ENCODE data around the gene ADGRV1.
A peak's percentile ranks its signal among the peaks of the same experiment; 100 is the strongest.
"Not testable (repeated sequence)": the region's sequence is repeated elsewhere in the genome, so short reads cannot be mapped to it uniquely, and the experiment has no call there.

The ADGRV1 gene

DNA sequence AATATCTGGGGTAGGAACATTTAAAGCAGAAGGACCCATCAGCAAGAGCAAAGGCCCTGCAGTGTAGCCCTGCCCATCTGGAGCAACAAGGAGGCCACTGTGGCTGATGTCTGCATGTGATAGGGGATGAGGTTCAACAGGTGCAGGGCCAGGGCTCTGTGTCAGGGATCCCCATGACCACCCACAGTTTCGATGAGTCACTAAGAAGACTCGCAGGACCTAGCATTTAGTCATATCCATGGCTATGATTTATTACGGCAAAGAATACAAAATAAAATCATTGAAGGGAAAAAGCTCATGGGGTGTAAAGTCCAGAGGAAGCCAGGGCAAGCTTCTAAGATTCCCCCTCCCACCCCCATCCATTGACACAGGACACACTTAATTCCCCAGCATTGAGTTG lies 188.6 kb downstream of the ADGRV1 start:
- no peaks in the 10 kb centered on the region for H3K4me1 ChIP-seq
- H3K27me3 ChIP-seq, result no peaks in the 10 kb centered on the region
- no peak overlapping the region for H3K4me2 ChIP-seq
- no peak overlapping the region for H3K4me3 ChIP-seq
- no peaks in the 10 kb centered on the region for H3K9me3 ChIP-seq
- TF ChIP-seq Cebpa-rat (IDR thresholded peaks at IDR 0.05), result no peak
- H3K9ac ChIP-seq, result no peak overlapping the region
- H3K36me3 ChIP-seq, result no peaks in the 10 kb centered on the region
- H4K20me1 ChIP-seq, result no peaks in the 10 kb centered on the region
- no peak overlapping the region for H3K27ac ChIP-seq

- no peaks in the 10 kb centered on the region for H3K4me1 ChIP-seq
- H3K9me3 ChIP-seq, result no peaks in the 10 kb centered on the region
- no peaks in the 10 kb centered on the region for H4K20me1 ChIP-seq
- H3K4me3 ChIP-seq, result no peak overlapping the region
- no peak for TF ChIP-seq Cebpa-rat (IDR thresholded peaks at IDR 0.05)
- H3K9ac ChIP-seq, result no peak overlapping the region
- no peaks in the 10 kb centered on the region for H3K27me3 ChIP-seq
- H3K4me2 ChIP-seq, result no peak overlapping the region
- no peak overlapping the region for H3K27ac ChIP-seq
- H3K36me3 ChIP-seq, result no peaks in the 10 kb centered on the region
Observed at GRCh38 chr5:90747693-90748092, 189.1 kb downstream of the ADGRV1 start.

- H3K9ac ChIP-seq, result no peak overlapping the region
- no peak overlapping the region for H3K27ac ChIP-seq
- no peaks in the 10 kb centered on the region for H4K20me1 ChIP-seq
- no peak overlapping the region for H3K4me3 ChIP-seq
- no peaks in the 10 kb centered on the region for H3K36me3 ChIP-seq
- no peaks in the 10 kb centered on the region for H3K9me3 ChIP-seq
- no peak overlapping the region for H3K4me2 ChIP-seq
- no peaks in the 10 kb centered on the region for H3K27me3 ChIP-seq
- H3K4me1 ChIP-seq, result no peaks in the 10 kb centered on the region
- no peak for TF ChIP-seq Cebpa-rat (IDR thresholded peaks at IDR 0.05)
Observed at GRCh38 chr5:90759119-90759518, 200.5 kb downstream of the ADGRV1 start.

- H3K36me3 ChIP-seq, result no peaks in the 10 kb centered on the region
- no peaks in the 10 kb centered on the region for H3K27me3 ChIP-seq
- no peaks in the 10 kb centered on the region for H3K4me1 ChIP-seq
- no peak overlapping the region for H3K27ac ChIP-seq
- TF ChIP-seq Cebpa-rat (IDR thresholded peaks at IDR 0.05), result no peak
- no peak overlapping the region for H3K9ac ChIP-seq
- peaks cover 7% of the 10 kb centered on the region; the same call in 1 of the 2 replicates for H3K9me3 ChIP-seq
- no peak overlapping the region for H3K4me3 ChIP-seq
- no peak overlapping the region for H3K4me2 ChIP-seq
- no peaks in the 10 kb centered on the region for H4K20me1 ChIP-seq
Observed at GRCh38 chr5:90767710-90768109, 209.1 kb downstream of the ADGRV1 start.

GRCh38 chr5:90770006-90770541 lies 211.5 kb downstream of the ADGRV1 start:
- not testable (repeated sequence) for H3K9ac ChIP-seq, H3K27ac ChIP-seq, H3K4me3 ChIP-seq, H3K36me3 ChIP-seq, H3K4me1 ChIP-seq, H4K20me1 ChIP-seq, H3K9me3 ChIP-seq, H3K4me2 ChIP-seq, H3K27me3 ChIP-seq

- no peaks in the 10 kb centered on the region for H3K27me3 ChIP-seq
- no peak overlapping the region for H3K4me2 ChIP-seq
Observed at GRCh38 chr5:90777959-90778358, 219.4 kb downstream of the ADGRV1 start.

DNA sequence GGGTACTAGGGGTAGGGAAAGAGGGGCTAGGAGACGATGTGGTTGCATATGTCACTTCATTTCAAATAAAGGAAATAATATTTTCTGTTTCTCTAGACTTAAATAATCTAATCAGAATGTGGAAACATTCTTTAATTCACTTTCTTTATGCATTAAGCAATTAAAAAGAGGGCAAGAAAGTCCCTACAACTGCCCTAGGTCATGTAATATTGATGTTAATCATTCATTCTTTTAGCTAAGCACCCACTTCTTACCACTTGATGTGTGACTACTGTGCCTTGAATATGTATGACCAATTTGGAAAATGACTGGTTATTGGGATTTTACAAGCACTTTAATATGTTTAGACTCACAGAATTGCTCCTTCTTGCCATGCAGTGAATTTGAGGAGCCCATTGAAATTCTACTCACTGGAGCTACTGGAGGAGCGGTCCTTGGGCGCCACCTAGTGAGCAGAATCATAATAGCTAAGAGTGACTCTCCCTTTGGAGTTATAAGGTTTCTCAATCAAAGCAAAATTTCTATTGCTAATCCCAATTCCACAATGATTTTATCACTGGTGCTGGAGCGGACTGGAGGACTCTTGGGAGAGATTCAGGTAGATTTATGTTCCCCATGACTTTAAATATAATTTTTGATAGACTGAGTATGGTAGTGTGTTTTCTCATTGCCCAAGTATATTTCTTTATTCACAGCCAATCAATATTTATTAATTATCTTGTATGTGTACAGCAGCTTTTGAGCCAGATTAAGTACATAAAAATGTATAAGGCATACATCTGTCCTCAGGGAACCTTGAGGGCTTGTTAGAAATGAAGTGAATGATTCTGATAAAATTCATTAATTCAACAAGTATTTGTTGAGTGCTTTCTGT lies 225.1 kb downstream of the ADGRV1 start:
- Histone ChIP-seq H3K4me2 (no peak overlapping the region), H3K4me3 (no peak overlapping the region), H3K27me3 (no peaks in the 10 kb centered on the region), H4K20me1 (no peaks in the 10 kb centered on the region), H3K4me1 (peaks cover 8% of the 10 kb centered on the region), H3K36me3 (no peaks in the 10 kb centered on the region), H3K9ac (no peak overlapping the region), H3K27ac (no peak overlapping the region), H3K9me3 (no peaks in the 10 kb centered on the region)
- no peak for TF ChIP-seq Cebpa-rat (IDR thresholded peaks at IDR 0.05)

More at GRCh38 chr5:90777959-90778358, 219.4 kb downstream of the ADGRV1 start:
- H3K4me1 ChIP-seq, result no peaks in the 10 kb centered on the region
- no peaks in the 10 kb centered on the region for H4K20me1 ChIP-seq
- TF ChIP-seq Cebpa-rat (IDR thresholded peaks at IDR 0.05), result no peak
- H3K4me3 ChIP-seq, result no peak overlapping the region
- H3K9ac ChIP-seq, result no peak overlapping the region
- no peak overlapping the region for H3K27ac ChIP-seq
- H3K36me3 ChIP-seq, result no peaks in the 10 kb centered on the region
- no peaks in the 10 kb centered on the region for H3K9me3 ChIP-seq

DNA sequence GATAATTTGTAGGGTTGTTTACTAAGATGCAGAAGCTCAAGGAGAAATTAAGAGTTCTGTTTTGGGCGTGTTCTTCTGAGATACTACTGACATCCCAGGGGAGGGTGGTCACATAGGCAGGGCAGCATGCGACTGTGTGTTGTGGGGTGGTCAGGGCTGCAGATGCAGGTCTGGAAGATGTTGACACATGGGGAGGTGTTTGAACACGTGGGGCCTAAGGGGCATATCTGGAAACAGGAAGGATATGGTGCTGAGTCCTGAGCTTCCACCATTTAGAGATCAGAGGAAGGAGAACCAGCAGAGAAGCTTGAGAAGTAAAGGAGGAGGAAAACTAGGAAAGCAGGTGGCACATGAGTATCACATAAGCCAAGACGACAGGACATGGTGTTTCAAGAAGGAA lies 228.2 kb downstream of the ADGRV1 start:
- Histone ChIP-seq H3K9me3 (no peaks in the 10 kb centered on the region), H3K4me3 (no peak overlapping the region), H4K20me1 (no peaks in the 10 kb centered on the region), H3K27ac (no peak overlapping the region), H3K4me1 (peaks cover 8% of the 10 kb centered on the region), H3K9ac (no peak overlapping the region), H3K27me3 (no peaks in the 10 kb centered on the region), H3K4me2 (peak overlapping the region; percentile 22), H3K36me3 (no peaks in the 10 kb centered on the region)
- no peak for TF ChIP-seq Cebpa-rat (IDR thresholded peaks at IDR 0.05)

- H3K4me3 ChIP-seq, result no peak overlapping the region
- no peaks in the 10 kb centered on the region for H3K4me1 ChIP-seq
- TF ChIP-seq Cebpa-rat (IDR thresholded peaks at IDR 0.05), result no peak
- H3K36me3 ChIP-seq, result no peaks in the 10 kb centered on the region
- peaks cover 12% of the 10 kb centered on the region for H3K9me3 ChIP-seq
- H3K27ac ChIP-seq, result no peak overlapping the region
- H4K20me1 ChIP-seq, result no peaks in the 10 kb centered on the region
- H3K9ac ChIP-seq, result no peak overlapping the region
- H3K4me2 ChIP-seq, result no peak overlapping the region
- no peaks in the 10 kb centered on the region for H3K27me3 ChIP-seq
Observed at GRCh38 chr5:90792725-90793124, 234.1 kb downstream of the ADGRV1 start.

- H3K27me3 ChIP-seq, result no peaks in the 10 kb centered on the region
- no peaks in the 10 kb centered on the region for H3K36me3 ChIP-seq
- no peak overlapping the region for H3K27ac ChIP-seq
- H3K4me3 ChIP-seq, result no peak overlapping the region
- no peak overlapping the region for H3K9ac ChIP-seq
- peaks cover 12% of the 10 kb centered on the region for H3K9me3 ChIP-seq
- TF ChIP-seq Cebpa-rat (IDR thresholded peaks at IDR 0.05), result no peak
- H3K4me1 ChIP-seq, result no peaks in the 10 kb centered on the region
- H4K20me1 ChIP-seq, result no peaks in the 10 kb centered on the region
- H3K4me2 ChIP-seq, result no peak overlapping the region
Observed at GRCh38 chr5:90793183-90793582, 234.6 kb downstream of the ADGRV1 start.

GRCh38 chr5:90796919-90797318 lies 238.3 kb downstream of the ADGRV1 start:
- H4K20me1 ChIP-seq, H3K36me3 ChIP-seq, H3K27me3 ChIP-seq, H3K4me3 ChIP-seq, H3K4me2 ChIP-seq, H3K27ac ChIP-seq, H3K4me1 ChIP-seq, H3K9ac ChIP-seq: not testable (repeated sequence)
- peaks cover 12% of the 10 kb centered on the region for H3K9me3 ChIP-seq

GRCh38 chr5:90800082-90800481 lies 241.5 kb downstream of the ADGRV1 start:
- H3K4me1 ChIP-seq, H3K27ac ChIP-seq, H3K27me3 ChIP-seq, H3K4me2 ChIP-seq, H3K4me3 ChIP-seq, H3K9ac ChIP-seq, H4K20me1 ChIP-seq, H3K36me3 ChIP-seq: not testable (repeated sequence)
- peaks cover 12% of the 10 kb centered on the region for H3K9me3 ChIP-seq

- H3K4me1 ChIP-seq, H3K27me3 ChIP-seq, H3K9ac ChIP-seq, H4K20me1 ChIP-seq, H3K27ac ChIP-seq, H3K36me3 ChIP-seq, H3K4me2 ChIP-seq, H3K4me3 ChIP-seq: not testable (repeated sequence)
- peaks cover 12% of the 10 kb centered on the region for H3K9me3 ChIP-seq
Observed at GRCh38 chr5:90800515-90800914, 241.9 kb downstream of the ADGRV1 start.
